C4-2B (cell line): ENCODE measurements around the gene RNF149.
"Not testable (repeated sequence)": the region's sequence is repeated elsewhere in the genome, so short reads cannot be mapped to it uniquely, and the experiment has no call there.

ENCODE experiments used
- H3K27ac ChIP-seq: fragments of 450-650 bp; 2 replicates; pipeline ENCODE4 v1.5.1; 2017
- ZFX ChIP-seq: fragments of 450-650 bp; IDR thresholded peaks from 2 replicates; pipeline ENCODE4 v1.6.1; 2017
- TF ChIP-seq, protein P1 (sequence below): fragments of 450-650 bp; conservative IDR thresholded peaks from 2 replicates; pipeline ENCODE4 v1.5.1; 2017; ENCODE audit warnings: mild to moderate bottlenecking

Gene RNF149

DNA sequence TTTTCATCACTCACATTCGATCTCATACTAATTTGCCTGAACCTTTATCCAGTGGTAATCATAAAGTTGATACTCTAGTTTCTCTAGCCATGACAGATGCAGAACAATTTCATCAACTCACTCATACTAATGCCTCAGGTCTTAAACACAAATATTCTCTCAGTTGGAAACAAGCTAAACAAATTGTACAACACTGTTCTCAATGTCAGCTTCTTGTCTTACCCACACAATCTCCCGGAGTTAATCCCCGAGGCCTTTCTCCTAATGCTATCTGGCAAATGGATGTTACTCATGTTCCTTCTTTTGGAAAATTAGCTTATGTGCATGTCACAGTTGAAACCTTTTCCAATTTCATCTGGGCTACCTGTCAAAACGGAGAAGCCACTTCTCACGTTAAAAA, 67.3 kb downstream of the RNF149 start:
- TF ChIP-seq, protein P1, sequence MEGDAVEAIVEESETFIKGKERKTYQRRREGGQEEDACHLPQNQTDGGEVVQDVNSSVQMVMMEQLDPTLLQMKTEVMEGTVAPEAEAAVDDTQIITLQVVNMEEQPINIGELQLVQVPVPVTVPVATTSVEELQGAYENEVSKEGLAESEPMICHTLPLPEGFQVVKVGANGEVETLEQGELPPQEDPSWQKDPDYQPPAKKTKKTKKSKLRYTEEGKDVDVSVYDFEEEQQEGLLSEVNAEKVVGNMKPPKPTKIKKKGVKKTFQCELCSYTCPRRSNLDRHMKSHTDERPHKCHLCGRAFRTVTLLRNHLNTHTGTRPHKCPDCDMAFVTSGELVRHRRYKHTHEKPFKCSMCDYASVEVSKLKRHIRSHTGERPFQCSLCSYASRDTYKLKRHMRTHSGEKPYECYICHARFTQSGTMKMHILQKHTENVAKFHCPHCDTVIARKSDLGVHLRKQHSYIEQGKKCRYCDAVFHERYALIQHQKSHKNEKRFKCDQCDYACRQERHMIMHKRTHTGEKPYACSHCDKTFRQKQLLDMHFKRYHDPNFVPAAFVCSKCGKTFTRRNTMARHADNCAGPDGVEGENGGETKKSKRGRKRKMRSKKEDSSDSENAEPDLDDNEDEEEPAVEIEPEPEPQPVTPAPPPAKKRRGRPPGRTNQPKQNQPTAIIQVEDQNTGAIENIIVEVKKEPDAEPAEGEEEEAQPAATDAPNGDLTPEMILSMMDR = no peak
- no peak for TF ChIP-seq ZFX
- H3K27ac ChIP-seq = no peak overlapping the region

DNA sequence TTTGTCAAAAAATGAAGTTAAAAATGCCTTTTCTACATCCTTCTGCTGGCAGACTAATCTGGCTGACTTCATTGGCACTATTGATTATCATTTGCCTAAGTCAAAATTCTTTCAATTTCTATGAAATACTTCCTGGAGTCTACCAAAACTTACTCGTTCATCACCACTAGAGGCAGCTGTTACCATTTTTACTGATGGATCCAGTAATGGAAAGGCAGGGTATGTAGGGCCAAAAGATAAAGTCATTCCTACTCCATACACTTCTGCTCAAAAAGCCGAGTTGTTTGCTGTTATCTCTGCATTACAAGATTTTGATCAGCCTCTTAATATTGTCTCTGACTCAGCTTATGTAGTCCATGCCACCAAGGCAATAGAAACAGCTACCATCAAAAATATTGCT, 67.8 kb downstream of the RNF149 start:
- H3K27ac ChIP-seq = not testable (repeated sequence)
- TF ChIP-seq, protein P1 = peak; percentile 50

DNA sequence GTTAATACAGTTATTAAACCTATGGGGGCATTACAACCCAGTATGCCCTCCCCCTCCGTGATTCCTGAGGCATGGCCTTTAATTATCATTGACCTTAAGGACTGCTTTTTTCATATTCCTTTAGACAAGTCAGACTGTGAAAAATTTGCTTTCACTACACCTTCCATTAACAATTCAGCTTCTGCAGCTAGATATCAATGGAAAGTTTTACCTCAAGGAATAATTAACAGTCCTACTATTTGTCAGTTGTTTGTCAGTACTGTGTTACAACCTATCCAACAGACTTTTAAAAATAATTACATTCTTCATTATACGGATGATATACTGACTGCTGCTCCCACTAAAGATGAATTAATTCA, 68.8 kb downstream of the RNF149 start:
- not testable (repeated sequence) for H3K27ac ChIP-seq

DNA sequence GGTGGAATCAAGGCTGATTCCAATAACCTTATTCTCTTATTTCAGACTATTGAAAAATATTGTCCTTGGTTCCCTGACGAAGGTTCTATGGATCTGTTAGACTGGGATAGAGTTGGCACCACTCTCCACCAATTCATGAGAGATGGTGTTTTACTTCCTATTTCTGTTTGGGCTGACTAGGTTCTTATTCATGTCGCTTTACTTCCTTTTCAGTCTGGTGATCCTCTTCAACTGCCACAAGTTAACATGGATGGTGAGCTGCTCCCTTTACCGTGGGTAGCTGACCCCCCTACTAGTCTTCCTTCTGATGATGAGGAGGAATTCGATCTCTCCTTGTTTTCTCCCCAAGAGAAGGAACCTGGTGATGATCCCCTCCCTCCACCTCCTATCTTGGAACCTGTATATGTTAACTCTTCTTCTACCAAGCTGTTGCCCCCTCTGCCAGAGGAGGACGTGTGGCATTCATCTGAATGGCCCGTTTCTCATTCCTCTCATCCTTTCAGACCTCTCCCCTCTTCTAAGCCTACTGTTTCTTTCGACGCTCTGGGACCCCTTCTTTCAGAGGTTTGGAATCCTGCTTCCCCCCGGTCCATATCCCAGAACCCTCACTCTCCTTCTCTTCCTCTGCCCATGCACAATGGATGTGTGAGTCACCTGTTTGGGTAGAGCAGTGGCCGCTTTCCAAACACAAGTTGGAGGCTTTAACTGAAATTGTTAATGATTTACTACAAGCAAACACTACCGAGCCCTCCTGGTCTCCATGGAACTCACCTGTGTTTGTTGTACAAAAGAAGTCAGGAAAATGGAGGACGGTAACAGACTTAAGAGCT, 69.4 kb downstream of the RNF149 start:
- no peak overlapping the region; the same call in 1 of the 2 replicates for H3K27ac ChIP-seq
- TF ChIP-seq, protein P1 = no peak
- TF ChIP-seq ZFX = no peak

DNA sequence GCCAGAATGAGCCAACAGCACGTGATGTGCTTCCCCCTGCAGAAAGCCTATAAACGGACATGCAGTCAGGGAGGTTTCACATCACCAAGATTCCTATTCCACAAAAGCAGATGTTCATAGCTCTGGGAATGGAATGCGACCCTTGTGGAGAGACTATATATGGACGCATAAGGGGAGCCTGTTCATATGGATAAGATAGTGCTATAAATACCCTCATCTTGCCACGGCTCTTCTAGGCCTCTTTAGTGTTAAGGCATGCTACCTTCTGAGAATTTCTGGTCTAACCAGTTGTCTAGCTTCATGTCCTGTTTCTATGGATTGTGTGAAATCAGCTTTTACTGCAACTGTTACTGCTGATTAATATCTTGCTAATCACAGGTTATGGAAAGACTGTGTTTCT, 70.6 kb downstream of the RNF149 start:
- peak overlapping the region; percentile 42; the same call in 1 of the 2 replicates for H3K27ac ChIP-seq

DNA sequence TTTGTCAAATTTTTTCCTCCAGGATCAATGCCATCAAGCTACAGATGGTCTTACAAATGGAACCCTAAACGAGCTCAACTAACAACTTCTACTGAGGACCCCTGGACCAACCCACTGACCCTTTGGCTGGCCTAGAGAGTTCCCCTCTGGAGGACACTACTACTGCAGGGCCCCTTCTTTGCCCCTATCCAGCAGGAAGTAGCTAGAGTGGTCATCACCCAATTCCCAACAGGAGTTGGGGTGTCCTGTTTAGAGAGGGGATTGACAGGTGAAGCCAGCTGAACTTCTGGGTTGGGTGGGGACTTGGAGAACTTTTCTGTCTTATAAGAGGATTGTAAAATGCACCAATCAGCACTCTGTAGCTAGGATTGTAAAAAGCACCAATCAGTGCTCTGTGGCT, 72.5 kb downstream of the RNF149 start:
- not testable (repeated sequence) for H3K27ac ChIP-seq

DNA sequence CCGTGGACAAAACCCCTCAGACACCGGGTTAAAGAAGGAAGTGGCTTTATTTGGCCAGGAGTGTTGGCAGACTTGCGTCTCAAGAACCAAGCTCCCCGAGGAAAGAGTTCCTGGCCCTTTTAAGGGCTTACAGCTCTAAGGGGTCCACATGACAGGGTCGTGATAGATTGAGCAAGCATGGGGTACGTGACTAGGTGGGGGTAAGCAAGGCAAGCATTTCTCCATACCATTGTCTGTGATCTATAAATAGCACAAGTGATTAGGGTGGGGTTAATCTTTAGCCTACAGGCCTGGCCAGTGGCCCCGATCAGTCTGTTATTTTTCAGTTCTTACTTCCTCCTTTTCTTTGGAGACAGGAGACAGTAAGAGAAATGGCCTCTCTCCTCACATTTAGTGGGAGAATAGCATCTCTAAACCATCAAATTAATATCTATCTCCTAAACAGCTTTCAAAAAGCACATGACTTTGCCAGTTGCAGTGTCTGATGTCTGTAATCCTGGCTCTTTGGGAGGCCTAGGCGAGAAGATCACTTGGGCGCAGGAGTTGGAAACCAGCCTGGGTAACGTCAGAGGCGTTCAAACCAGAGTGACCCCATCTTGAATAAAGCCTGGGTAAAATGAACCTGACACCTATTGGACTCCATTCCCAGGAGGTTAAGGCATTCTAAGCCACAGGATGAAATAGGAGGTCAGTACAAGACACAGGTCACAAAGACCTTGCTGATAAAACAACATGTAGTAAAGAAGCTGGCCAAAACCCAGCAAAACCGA, 74.1 kb downstream of the RNF149 start:
- no peak overlapping the region for H3K27ac ChIP-seq
- no peak for TF ChIP-seq ZFX
- TF ChIP-seq, protein P1 = no peak

DNA sequence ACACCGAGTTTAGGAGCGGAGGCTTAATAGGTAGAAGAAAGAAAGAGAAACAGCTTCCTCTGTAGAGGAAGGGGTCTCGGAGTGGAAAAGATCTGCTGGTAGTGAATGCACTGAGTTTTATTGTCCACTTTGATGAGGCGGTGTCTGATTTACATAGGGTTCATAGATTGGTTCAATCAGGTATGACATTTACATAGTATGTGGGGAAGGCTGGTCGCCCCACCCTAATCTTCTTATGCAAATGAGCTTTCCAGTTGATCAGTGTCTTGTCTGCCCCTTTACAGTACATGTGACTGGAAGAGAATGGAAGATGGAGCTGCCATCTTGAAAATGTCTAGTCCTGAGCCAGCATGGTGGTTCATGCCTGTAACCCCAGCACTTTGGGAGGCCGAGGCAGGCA, 75.7 kb downstream of the RNF149 start:
- no peak overlapping the region for H3K27ac ChIP-seq
- TF ChIP-seq, protein P1 = no peak
- no peak for TF ChIP-seq ZFX
